Stomach (tissue), 4 donors: Measurements from ENCODE around the gene MUC6.

ENCODE experiments used
- EP300 ChIP-seq: sonication (generic); formaldehyde crosslinking; IDR thresholded peaks from one replicate; pipeline ENCODE4 v1.6.1; 2017; ENCODE audit warnings: antibody characterized with exemption
- POLR2A ChIP-seq, 4 donors: fragments of 450-650 bp; IDR thresholded peaks; one replicate each; pipeline ENCODE4 v1.6.1; 2016; ENCODE audit warnings: antibody characterized with exemption in 4 of 4, control low read depth in 2 of 4, mild to moderate bottlenecking in 1 of 4, moderate library complexity in 1 of 4
- POLR2AphosphoS5 ChIP-seq, 3 donors: sonication (generic); formaldehyde crosslinking; IDR thresholded peaks; one replicate each; pipeline ENCODE4 v1.6.1; 2016; ENCODE audit warnings: antibody characterized with exemption in 3 of 3
- TF ChIP-seq, protein P1 (sequence below), 7 experiments: fragments of 450-650 bp in 4 of 7; fragments of 200-600 bp in 3 of 7; sonication (generic) in 3 of 7; IDR thresholded peaks; one replicate each; pipeline ENCODE4 v1.5.1; 2016 to 2019; ENCODE audit warnings: antibody characterized with exemption in 7 of 7, control low read depth in 2 of 7, mild to moderate bottlenecking in 1 of 7

- TF ChIP-seq, protein P1, sequence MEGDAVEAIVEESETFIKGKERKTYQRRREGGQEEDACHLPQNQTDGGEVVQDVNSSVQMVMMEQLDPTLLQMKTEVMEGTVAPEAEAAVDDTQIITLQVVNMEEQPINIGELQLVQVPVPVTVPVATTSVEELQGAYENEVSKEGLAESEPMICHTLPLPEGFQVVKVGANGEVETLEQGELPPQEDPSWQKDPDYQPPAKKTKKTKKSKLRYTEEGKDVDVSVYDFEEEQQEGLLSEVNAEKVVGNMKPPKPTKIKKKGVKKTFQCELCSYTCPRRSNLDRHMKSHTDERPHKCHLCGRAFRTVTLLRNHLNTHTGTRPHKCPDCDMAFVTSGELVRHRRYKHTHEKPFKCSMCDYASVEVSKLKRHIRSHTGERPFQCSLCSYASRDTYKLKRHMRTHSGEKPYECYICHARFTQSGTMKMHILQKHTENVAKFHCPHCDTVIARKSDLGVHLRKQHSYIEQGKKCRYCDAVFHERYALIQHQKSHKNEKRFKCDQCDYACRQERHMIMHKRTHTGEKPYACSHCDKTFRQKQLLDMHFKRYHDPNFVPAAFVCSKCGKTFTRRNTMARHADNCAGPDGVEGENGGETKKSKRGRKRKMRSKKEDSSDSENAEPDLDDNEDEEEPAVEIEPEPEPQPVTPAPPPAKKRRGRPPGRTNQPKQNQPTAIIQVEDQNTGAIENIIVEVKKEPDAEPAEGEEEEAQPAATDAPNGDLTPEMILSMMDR (IDR thresholded peaks at IDR 0.05) = no peak
- no peak for TF ChIP-seq POLR2A (IDR thresholded peaks at IDR 0.05)
- no peak for TF ChIP-seq POLR2AphosphoS5 (IDR thresholded peaks at IDR 0.05)
- no peak for TF ChIP-seq EP300
Observed at GRCh38 chr11:1049071-1049405, 12.5 kb upstream of the MUC6 start.
